K562 treated with DMSO at 1 percent for 24 hours (cell line): ENCODE data around the gene SLC35G1. TPM values are rescaled to one million over a fixed set of nuclear protein-coding genes. Genes with fewer than 3 reads are reported as not detected.

Experiments
- total RNA-seq: library from RNA; unstranded; fragments of 300-600 nt; gene quantifications from 2 replicates; pipeline ENCODE4 v1.2.3, GENCODE V29; 2022; ENCODE audit warnings: low read depth; ENCODE audit not compliant: insufficient read depth

SLC35G1 gene
- 1.9 and 3.3 TPM in 2 replicates for total RNA-seq

GRCh38 chr10:93893646-93894515, at the start of gene SLC35G1:
Gene SLC35G1, plus strand, starts transcription at chr10:93893978. Its CDS starts 56 bp downstream, at chr10:93894034.

Other genes starting within 250 kb of the SLC35G1 start
- 2.9 and 4.3 TPM in 2 replicates for gene FRA10AC1, start 191.4 kb upstream of the SLC35G1 start, total RNA-seq
- not detected in 2 replicates for gene LGI1, start 136.0 kb upstream of the SLC35G1 start, total RNA-seq
- gene PLCE1, start 100.0 kb downstream of the SLC35G1 start, total RNA-seq: 0.14 TPM in 1 of 2 replicates, not detected in the other